ENCODE data around the gene CDKAL1.

CDKAL1 gene

GRCh38 chr6:20732896-20733295, 198.6 kb downstream of the CDKAL1 start:
- Histone ChIP-seq H3K79me2 (ENCODE audit: insufficient read depth, low read length) (no peaks in the 10 kb centered on the region; the same call in 1 of the 2 replicates), H3K27ac (ENCODE audit: low read length) (no peak overlapping the region), H3K4me3 (ENCODE audit: low read depth in 1 of 2, low read length in 2 of 2) (no peak overlapping the region), H3K9me3 (ENCODE audit: insufficient read depth, low read length, severe bottlenecking) (no peaks in the 10 kb centered on the region), H2AFZ (ENCODE audit: low read depth, low read length) (no peak overlapping the region), H3K4me1 (ENCODE audit: insufficient read depth, low read length) (no peaks in the 10 kb centered on the region), H3K36me3 (ENCODE audit: insufficient read depth, low read length) (no peaks in the 10 kb centered on the region), H3K27me3 (ENCODE audit: insufficient read depth, low read length, poor library complexity) (no peaks in the 10 kb centered on the region), H3K9ac (ENCODE audit: low read depth, low read length) (no peak overlapping the region), H3K4me2 (ENCODE audit: insufficient read depth, low read length) (no peak overlapping the region), H4K20me1 (ENCODE audit: insufficient read depth, low read length) (no peaks in the 10 kb centered on the region)
- DNase-seq (no peak), ATAC-seq (ENCODE audit: insufficient read depth, low read depth) (no peak)
- TF ChIP-seq, protein P1, sequence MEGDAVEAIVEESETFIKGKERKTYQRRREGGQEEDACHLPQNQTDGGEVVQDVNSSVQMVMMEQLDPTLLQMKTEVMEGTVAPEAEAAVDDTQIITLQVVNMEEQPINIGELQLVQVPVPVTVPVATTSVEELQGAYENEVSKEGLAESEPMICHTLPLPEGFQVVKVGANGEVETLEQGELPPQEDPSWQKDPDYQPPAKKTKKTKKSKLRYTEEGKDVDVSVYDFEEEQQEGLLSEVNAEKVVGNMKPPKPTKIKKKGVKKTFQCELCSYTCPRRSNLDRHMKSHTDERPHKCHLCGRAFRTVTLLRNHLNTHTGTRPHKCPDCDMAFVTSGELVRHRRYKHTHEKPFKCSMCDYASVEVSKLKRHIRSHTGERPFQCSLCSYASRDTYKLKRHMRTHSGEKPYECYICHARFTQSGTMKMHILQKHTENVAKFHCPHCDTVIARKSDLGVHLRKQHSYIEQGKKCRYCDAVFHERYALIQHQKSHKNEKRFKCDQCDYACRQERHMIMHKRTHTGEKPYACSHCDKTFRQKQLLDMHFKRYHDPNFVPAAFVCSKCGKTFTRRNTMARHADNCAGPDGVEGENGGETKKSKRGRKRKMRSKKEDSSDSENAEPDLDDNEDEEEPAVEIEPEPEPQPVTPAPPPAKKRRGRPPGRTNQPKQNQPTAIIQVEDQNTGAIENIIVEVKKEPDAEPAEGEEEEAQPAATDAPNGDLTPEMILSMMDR (IDR thresholded peaks at IDR 0.05; ENCODE audit: borderline replicate concordance, extremely low read depth, low read length, poor library complexity, severe bottlenecking), result no peak
- no peak for TF ChIP-seq EZH2 (IDR thresholded peaks at IDR 0.05; ENCODE audit: borderline replicate concordance, low read depth, low read length, severe bottlenecking)

GRCh38 chr6:20737912-20738311, 203.7 kb downstream of the CDKAL1 start:
- Histone ChIP-seq H3K36me3 (ENCODE audit: insufficient read depth, low read length) (peaks cover 13% of the 10 kb centered on the region; the same call in 1 of the 2 replicates), H3K9ac (ENCODE audit: low read depth, low read length) (no peak overlapping the region), H2AFZ (ENCODE audit: low read depth, low read length) (no peak overlapping the region), H3K27me3 (ENCODE audit: insufficient read depth, low read length, poor library complexity) (no peaks in the 10 kb centered on the region), H3K4me1 (ENCODE audit: insufficient read depth, low read length) (no peaks in the 10 kb centered on the region), H4K20me1 (ENCODE audit: insufficient read depth, low read length) (no peaks in the 10 kb centered on the region), H3K4me2 (ENCODE audit: insufficient read depth, low read length) (no peak overlapping the region), H3K4me3 (ENCODE audit: low read depth in 1 of 2, low read length in 2 of 2) (no peak overlapping the region), H3K9me3 (ENCODE audit: insufficient read depth, low read length, severe bottlenecking) (no peaks in the 10 kb centered on the region), H3K79me2 (ENCODE audit: insufficient read depth, low read length) (no peaks in the 10 kb centered on the region; the same call in 1 of the 2 replicates), H3K27ac (ENCODE audit: low read length) (no peak overlapping the region)
- no peak for TF ChIP-seq EZH2 (IDR thresholded peaks at IDR 0.05; ENCODE audit: borderline replicate concordance, low read depth, low read length, severe bottlenecking)
- TF ChIP-seq, protein P1 (IDR thresholded peaks at IDR 0.05; ENCODE audit: borderline replicate concordance, extremely low read depth, low read length, poor library complexity, severe bottlenecking), result no peak
- DNase-seq (no peak), ATAC-seq (ENCODE audit: insufficient read depth, low read depth) (no peak)

DNA sequence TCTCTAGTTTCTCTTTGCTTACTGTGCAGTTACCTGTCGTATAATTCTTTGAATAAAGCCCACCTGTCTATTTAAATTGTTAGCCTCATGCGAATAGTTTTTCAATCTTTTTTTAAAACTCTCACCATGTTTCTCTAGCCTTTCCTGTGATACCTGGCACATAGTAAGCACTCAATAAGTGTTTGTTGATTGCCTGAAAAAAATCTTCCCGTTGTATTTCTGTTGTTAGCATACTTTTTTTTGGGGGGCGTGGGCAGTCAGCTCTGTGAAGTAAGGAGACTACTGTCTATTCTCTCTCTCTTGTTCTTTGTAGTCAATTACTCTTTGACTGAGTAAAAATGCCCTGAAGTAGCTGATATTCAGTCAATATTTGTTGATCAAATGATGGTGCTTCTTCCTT, 205.8 kb downstream of the CDKAL1 start:
- H3K27me3 ChIP-seq (ENCODE audit: insufficient read depth, low read length, poor library complexity), result no peaks in the 10 kb centered on the region
- H3K36me3 ChIP-seq (ENCODE audit: insufficient read depth, low read length), result peaks cover 13% of the 10 kb centered on the region; the same call in 1 of the 2 replicates
- 0 out of 2 replicates have a peak, but pooled peaks cover 3% of the 10 kb centered on the region for H3K4me1 ChIP-seq (ENCODE audit: insufficient read depth, low read length)
- H3K79me2 ChIP-seq (ENCODE audit: insufficient read depth, low read length), result no peaks in the 10 kb centered on the region
- no peak overlapping the region for H2AFZ ChIP-seq (ENCODE audit: low read depth, low read length)
- no peaks in the 10 kb centered on the region for H3K9me3 ChIP-seq (ENCODE audit: insufficient read depth, low read length, severe bottlenecking)
- TF ChIP-seq, protein P1 (IDR thresholded peaks at IDR 0.05; ENCODE audit: borderline replicate concordance, extremely low read depth, low read length, poor library complexity, severe bottlenecking), result no peak
- no peak for TF ChIP-seq EZH2 (IDR thresholded peaks at IDR 0.05; ENCODE audit: borderline replicate concordance, low read depth, low read length, severe bottlenecking)
- no peak for ATAC-seq (ENCODE audit: insufficient read depth, low read depth)
- H3K27ac ChIP-seq (ENCODE audit: low read length), result no peak overlapping the region
- no peak overlapping the region for H3K4me2 ChIP-seq (ENCODE audit: insufficient read depth, low read length)
- H4K20me1 ChIP-seq (ENCODE audit: insufficient read depth, low read length), result no peaks in the 10 kb centered on the region
- no peak overlapping the region for H3K4me3 ChIP-seq (ENCODE audit: low read depth in 1 of 2, low read length in 2 of 2)
- no peak for DNase-seq
- no peak overlapping the region for H3K9ac ChIP-seq (ENCODE audit: low read depth, low read length)

GRCh38 chr6:20740727-20741126, 206.5 kb downstream of the CDKAL1 start:
- Histone ChIP-seq H3K27me3 (ENCODE audit: insufficient read depth, low read length, poor library complexity) (no peaks in the 10 kb centered on the region), H3K4me3 (ENCODE audit: low read depth in 1 of 2, low read length in 2 of 2) (no peak overlapping the region), H2AFZ (ENCODE audit: low read depth, low read length) (no peak overlapping the region), H3K79me2 (ENCODE audit: insufficient read depth, low read length) (no peaks in the 10 kb centered on the region), H3K27ac (ENCODE audit: low read length) (no peak overlapping the region), H3K4me2 (ENCODE audit: insufficient read depth, low read length) (no peak overlapping the region), H3K36me3 (ENCODE audit: insufficient read depth, low read length) (peaks cover 13% of the 10 kb centered on the region; the same call in 1 of the 2 replicates), H4K20me1 (ENCODE audit: insufficient read depth, low read length) (no peaks in the 10 kb centered on the region), H3K9me3 (ENCODE audit: insufficient read depth, low read length, severe bottlenecking) (no peaks in the 10 kb centered on the region), H3K4me1 (ENCODE audit: insufficient read depth, low read length) (0 out of 2 replicates have a peak, but pooled peaks cover 3% of the 10 kb centered on the region), H3K9ac (ENCODE audit: low read depth, low read length) (no peak overlapping the region)
- TF ChIP-seq, protein P1 (IDR thresholded peaks at IDR 0.05; ENCODE audit: borderline replicate concordance, extremely low read depth, low read length, poor library complexity, severe bottlenecking), result no peak
- TF ChIP-seq EZH2 (IDR thresholded peaks at IDR 0.05; ENCODE audit: borderline replicate concordance, low read depth, low read length, severe bottlenecking), result no peak
- no peak for DNase-seq
- no peak for ATAC-seq (ENCODE audit: insufficient read depth, low read depth)

Data from DND-41 (cell line).